ENCODE data around the gene ST6GALNAC3. TPM values are rescaled to one million over a fixed set of nuclear protein-coding genes. Genes with fewer than 3 reads are reported as not detected.

ST6GALNAC3 gene
- total RNA-seq, 2 donors from 2014 or later, result 6.3 to 7.6 TPM

DNA sequence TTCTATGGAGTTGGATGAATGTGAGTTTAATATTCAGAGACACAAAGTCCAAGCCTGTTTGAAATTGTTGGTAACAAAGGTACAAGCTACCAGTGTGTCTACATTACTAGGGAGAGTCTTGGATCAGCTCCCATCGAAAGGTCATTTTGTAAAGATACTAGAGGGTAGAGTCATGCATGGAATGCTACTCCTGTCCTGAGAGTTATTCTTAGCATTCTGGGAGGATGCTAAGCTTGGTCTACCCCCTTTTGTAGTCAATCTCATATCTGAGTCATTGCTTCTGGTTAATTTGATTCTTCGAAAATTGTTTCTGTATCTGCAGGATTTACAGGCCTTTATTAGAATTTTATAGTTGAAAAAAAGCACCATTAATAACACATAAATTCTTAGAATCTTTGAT, 240.2 kb downstream of the ST6GALNAC3 start:
- Histone ChIP-seq H3K9me3 (ENCODE audit: control insufficient read depth, low read length) (no peaks in the 10 kb centered on the region), H3K9ac (ENCODE audit: extremely low read depth, low read length, poor library complexity, severe bottlenecking) (no peak overlapping the region), H3K4me1 (ENCODE audit: control insufficient read depth, insufficient read depth, low read length) (no peaks in the 10 kb centered on the region), H3K4me3 (ENCODE audit: low read length) (no peak overlapping the region), H3K27ac (ENCODE audit: low read depth, low read length) (no peak overlapping the region), H3K27me3 (ENCODE audit: control insufficient read depth, insufficient read depth, low read length, poor library complexity, severe bottlenecking) (no peaks in the 10 kb centered on the region), H3K36me3 (ENCODE audit: control insufficient read depth, insufficient read depth, low read length) (no peaks in the 10 kb centered on the region)
- H3K9me3 Mint-ChIP-seq, result no peaks in the 10 kb centered on the region
- 96% methylated on average over 2 of the region's 2 CpGs; no CpG with 5 or more reads in 1 of the 2 experiments for WGBS, 2 experiments (ENCODE audit: insufficient coverage in 1 of 2, insufficient read length in 1 of 2)
- H3K36me3 Mint-ChIP-seq (ENCODE audit: low read depth), result no peaks in the 10 kb centered on the region
- no peak overlapping the region for H3K4me3 Mint-ChIP-seq
- TF ChIP-seq, protein P1, sequence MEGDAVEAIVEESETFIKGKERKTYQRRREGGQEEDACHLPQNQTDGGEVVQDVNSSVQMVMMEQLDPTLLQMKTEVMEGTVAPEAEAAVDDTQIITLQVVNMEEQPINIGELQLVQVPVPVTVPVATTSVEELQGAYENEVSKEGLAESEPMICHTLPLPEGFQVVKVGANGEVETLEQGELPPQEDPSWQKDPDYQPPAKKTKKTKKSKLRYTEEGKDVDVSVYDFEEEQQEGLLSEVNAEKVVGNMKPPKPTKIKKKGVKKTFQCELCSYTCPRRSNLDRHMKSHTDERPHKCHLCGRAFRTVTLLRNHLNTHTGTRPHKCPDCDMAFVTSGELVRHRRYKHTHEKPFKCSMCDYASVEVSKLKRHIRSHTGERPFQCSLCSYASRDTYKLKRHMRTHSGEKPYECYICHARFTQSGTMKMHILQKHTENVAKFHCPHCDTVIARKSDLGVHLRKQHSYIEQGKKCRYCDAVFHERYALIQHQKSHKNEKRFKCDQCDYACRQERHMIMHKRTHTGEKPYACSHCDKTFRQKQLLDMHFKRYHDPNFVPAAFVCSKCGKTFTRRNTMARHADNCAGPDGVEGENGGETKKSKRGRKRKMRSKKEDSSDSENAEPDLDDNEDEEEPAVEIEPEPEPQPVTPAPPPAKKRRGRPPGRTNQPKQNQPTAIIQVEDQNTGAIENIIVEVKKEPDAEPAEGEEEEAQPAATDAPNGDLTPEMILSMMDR (conservative IDR thresholded peaks at IDR 0.05), result no peak
- H3K27me3 Mint-ChIP-seq (ENCODE audit: insufficient read depth), result no peaks in the 10 kb centered on the region
- no peak for DNase-seq
- peaks cover 16% of the 10 kb centered on the region for H3K4me1 Mint-ChIP-seq
- no peak overlapping the region for H3K27ac Mint-ChIP-seq

DNA sequence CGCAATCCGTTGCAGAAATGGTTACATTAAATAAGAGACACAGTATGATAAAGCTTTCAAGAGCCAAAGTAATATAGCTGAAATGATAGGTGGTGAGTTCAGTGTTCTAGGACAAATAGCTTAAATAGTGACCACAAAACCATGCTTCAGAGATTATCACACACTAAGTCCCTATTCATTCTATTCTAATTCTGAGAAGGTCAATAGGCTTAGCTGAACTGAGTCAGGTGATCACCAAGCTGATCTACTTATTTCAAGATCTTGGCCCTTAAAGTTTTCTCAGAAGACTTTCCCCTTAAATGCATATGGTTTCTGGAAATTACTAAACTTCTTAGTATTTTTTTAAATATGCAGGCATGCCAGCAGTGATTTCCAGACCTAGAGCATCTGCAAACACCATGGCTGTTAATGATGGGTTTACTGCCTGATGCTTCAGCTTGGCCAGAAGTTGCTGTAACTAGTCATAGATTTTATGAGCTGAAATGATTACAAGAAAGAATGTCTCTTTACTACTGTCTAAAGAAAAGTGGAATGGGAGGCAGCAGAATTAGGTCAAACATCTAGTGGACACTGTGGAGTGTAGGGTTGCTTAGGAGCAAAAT, 242.9 kb downstream of the ST6GALNAC3 start:
- no peaks in the 10 kb centered on the region for H3K36me3 Mint-ChIP-seq (ENCODE audit: low read depth)
- peaks cover 8% of the 10 kb centered on the region for H3K4me1 Mint-ChIP-seq
- Histone ChIP-seq H3K27ac (ENCODE audit: low read depth, low read length) (no peak overlapping the region), H3K9me3 (ENCODE audit: control insufficient read depth, low read length) (no peaks in the 10 kb centered on the region), H3K4me1 (ENCODE audit: control insufficient read depth, insufficient read depth, low read length) (no peaks in the 10 kb centered on the region), H3K9ac (ENCODE audit: extremely low read depth, low read length, poor library complexity, severe bottlenecking) (no peak overlapping the region), H3K4me3 (ENCODE audit: low read length) (no peak overlapping the region), H3K27me3 (ENCODE audit: control insufficient read depth, insufficient read depth, low read length, poor library complexity, severe bottlenecking) (no peaks in the 10 kb centered on the region), H3K36me3 (ENCODE audit: control insufficient read depth, insufficient read depth, low read length) (no peaks in the 10 kb centered on the region)
- no peak overlapping the region for H3K4me3 Mint-ChIP-seq
- no peak overlapping the region for H3K27ac Mint-ChIP-seq
- DNase-seq, result no peak
- 97% methylated on average over 2 of the region's 2 CpGs; no CpG with 5 or more reads in 1 of the 2 experiments for WGBS, 2 experiments (ENCODE audit: insufficient coverage in 1 of 2, insufficient read length in 1 of 2)
- H3K9me3 Mint-ChIP-seq, result no peaks in the 10 kb centered on the region
- H3K27me3 Mint-ChIP-seq (ENCODE audit: insufficient read depth), result no peaks in the 10 kb centered on the region
- TF ChIP-seq, protein P1 (conservative IDR thresholded peaks at IDR 0.05), result no peak

DNA sequence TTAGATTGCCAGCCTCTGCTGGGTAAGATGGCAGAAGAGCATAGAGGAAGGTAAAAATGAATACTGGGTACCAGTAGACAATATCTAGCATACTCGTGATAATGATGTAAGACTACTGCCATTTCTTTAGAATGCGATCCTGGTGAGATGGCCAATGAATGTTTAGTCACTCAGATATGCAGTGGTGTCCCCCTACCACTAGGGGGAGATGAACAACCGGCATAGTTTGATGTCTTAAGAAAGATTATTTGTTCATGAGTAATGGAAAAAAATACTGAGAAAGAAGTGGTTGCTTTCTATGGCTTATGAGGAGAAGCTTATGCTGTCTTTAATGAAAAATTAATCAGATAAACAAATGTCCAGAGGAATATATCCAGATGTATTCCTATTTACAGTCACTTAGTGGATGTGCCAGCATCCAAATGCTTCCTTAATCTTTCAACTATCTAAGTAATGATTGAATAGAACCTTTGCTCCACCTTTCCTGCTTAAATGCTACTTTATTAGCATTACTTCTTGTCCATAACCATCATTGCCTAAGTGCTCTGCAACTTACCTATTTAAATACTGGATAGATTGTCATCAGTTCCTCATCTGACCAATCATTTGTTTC, 256.6 kb downstream of the ST6GALNAC3 start:
- Histone ChIP-seq H3K4me3 (ENCODE audit: low read length) (no peak overlapping the region), H3K9ac (ENCODE audit: extremely low read depth, low read length, poor library complexity, severe bottlenecking) (no peak overlapping the region), H3K4me1 (ENCODE audit: control insufficient read depth, insufficient read depth, low read length) (no peaks in the 10 kb centered on the region), H3K27ac (ENCODE audit: low read depth, low read length) (no peak overlapping the region), H3K36me3 (ENCODE audit: control insufficient read depth, insufficient read depth, low read length) (no peaks in the 10 kb centered on the region), H3K27me3 (ENCODE audit: control insufficient read depth, insufficient read depth, low read length, poor library complexity, severe bottlenecking) (no peaks in the 10 kb centered on the region), H3K9me3 (ENCODE audit: control insufficient read depth, low read length) (no peaks in the 10 kb centered on the region)
- peaks cover 2% of the 10 kb centered on the region for H3K4me1 Mint-ChIP-seq
- H3K36me3 Mint-ChIP-seq (ENCODE audit: low read depth), result no peaks in the 10 kb centered on the region
- peak; percentile 67 for DNase-seq
- no peak overlapping the region for H3K27ac Mint-ChIP-seq
- TF ChIP-seq, protein P1 (conservative IDR thresholded peaks at IDR 0.05), result peak; percentile 97
- 39 to 55% methylated on average over 2 to 3 of the region's 3 CpGs for WGBS, 2 experiments (ENCODE audit: insufficient coverage in 1 of 2, insufficient read length in 1 of 2)
- H3K27me3 Mint-ChIP-seq (ENCODE audit: insufficient read depth), result no peaks in the 10 kb centered on the region
- H3K4me3 Mint-ChIP-seq, result no peak overlapping the region
- no peaks in the 10 kb centered on the region for H3K9me3 Mint-ChIP-seq
